GM18511 (cell line): ENCODE results near the gene KRTAP10-12.

Source experiments
- ATAC-seq: cut with Tn5 transposase; IDR thresholded peaks from one replicate; pipeline ENCODE4 v1.9.1; 2021; ENCODE audit warnings: mild to moderate bottlenecking, moderate library complexity; ENCODE audit not compliant: unreplicated experiment

Gene KRTAP10-12

GRCh38 chr21:44697811-44698734 lies 1.1 kb downstream of the KRTAP10-12 start:
- ATAC-seq = no peak

DNA sequence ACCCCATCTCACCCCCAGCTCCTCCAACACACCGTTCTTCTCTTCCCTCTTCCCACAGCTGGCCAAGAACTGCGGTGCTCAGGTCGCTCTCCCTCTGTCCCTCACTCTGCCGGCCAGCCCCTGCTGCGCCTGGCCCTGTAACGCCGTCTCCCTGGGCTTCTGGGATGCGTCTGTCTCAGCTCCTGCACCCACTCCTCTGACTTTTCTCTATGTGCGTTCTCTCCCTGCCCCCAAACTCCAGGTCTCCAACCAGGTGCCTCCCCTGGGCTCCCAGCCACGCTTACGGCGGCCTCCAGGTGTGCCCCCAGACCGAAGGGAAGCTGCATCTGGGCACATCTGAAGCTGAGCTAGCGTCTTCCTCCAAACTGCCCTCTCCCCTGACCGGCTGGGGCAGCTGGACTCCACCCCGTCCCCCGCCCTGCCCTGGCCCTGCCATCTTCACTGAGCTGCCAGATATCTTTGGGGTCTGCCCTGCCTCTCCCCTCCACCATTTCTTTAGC lies 2.6 kb downstream of the KRTAP10-12 start:
- no peak for ATAC-seq

- no peak for ATAC-seq
These were observed 3.4 kb downstream of the KRTAP10-12 start for GRCh38 chr21:44700101-44701022.

GRCh38 chr21:44701023-44701400 lies 4.0 kb downstream of the KRTAP10-12 start:
- no peak for ATAC-seq

GRCh38 chr21:44701541-44701940 lies 4.6 kb downstream of the KRTAP10-12 start:
- no peak for ATAC-seq

DNA sequence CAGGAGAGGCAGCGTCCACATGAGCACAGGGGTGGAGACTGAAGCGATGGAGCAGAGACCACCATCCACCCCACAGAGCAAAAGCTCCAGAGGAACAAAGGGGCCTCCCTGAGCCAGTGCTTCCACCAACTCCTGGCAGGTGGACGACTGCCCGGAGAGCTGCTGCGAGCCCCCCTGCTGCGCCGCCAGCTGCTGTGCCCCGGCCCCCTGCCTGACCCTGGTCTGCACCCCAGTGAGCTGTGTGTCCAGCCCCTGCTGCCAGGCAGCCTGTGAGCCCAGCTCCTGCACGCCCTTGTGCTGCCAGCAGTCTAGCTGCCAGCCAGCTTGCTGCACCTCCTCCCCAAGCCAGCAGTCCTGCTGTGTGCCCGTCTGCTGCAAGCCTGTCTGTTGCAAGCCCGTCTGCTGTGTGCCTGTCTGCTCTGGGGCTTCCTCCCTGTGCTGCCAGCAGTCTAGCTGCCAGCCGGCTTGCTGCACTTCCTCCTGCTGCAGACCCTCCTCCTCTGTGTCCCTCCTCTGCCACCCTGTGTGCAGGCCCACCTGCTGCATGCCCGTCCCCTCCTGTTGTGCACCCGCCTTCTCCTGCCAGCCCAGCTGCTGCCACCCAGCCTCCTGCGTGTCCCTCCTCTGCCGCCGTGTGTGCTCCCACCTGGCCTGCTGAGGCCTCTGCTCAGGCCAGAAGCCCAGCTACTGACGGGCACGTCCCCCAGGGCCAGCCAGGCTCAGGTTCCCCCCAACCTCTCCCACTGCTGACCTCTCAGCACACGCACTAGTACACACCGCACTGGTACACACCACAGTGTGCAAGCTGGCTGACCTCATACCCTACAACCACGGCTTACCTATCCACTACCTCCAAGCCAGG lies 5.4 kb downstream of the KRTAP10-12 start:
- ATAC-seq = no peak

- no peak for ATAC-seq
These were observed 6.2 kb downstream of the KRTAP10-12 start for GRCh38 chr21:44702973-44703730.

GRCh38 chr21:44703731-44704635 lies 7.0 kb downstream of the KRTAP10-12 start:
- no peak for ATAC-seq

GRCh38 chr21:44704636-44705001 lies 7.6 kb downstream of the KRTAP10-12 start:
- ATAC-seq = no peak

DNA sequence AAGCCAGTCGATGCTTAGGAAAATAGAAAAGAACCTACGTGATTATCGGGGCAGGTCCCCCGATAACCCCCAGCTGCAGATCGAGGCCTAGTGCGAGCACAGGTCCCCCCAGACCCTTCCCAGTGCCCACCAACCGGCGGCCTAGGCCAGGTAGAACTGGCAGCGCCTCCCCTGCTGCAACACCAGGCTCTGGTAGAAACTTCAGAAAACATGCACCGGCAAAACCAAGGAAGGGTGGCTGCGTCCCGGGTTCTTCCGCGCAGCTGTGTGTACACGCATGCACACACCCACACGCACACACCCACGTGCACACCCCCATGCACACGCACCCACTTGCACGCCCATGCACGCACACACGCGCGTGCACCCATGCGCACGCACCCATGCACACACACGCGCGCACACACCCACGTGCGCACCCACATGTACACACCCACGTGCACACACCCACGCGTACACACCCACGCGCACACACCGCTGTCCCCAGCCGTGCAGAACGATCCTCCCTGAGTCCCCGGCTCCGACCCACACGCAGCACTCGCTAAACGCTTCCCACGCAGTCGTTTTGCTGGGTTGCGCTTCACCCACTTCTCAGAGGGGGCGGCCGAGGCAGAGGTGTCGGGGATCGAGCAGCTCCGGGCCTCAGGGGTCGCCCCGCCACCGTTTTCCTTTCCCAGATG lies 9.2 kb downstream of the KRTAP10-12 start:
- no peak for ATAC-seq

DNA sequence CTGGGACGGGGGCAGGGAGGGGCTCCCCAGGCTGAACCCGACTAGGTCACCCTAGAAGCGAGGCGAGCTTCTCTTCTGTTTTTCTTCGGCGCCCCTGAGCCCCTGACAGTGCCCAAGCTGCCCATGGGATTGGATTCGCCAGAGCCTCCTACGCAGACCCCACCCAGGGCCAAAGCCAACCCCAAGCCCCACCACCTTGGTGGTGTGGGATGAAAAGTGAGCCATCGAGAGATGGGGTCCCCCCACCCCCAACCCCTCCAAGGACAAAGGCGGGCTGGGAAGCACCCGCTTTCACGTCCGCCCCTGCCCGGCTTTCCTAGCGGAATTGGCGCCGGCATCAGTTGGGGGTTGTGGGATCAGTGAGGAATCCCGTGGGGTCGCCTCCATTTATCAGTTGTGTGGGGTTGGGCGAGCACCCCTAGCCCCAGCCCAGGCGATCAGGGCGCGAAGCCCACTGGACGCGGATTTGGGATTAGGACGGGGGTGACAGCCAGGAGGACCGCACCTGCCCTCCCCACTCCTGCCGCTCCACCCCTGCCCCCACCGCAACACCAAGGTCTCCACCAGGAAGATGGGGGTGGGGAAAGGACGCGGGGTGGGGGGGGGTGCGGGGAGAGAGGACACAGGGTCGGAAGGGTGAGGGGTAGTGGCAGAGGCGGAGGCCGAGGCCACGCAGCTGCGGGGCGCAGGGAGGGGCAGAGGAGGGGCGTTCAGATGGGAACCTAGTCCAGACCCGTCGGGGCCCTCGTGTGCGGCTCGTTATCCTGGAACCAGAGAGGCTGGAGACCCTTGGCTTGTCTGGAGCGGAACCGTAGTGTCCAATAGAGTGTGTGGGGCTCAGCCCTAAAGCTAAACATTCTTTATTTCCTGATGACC lies 10.0 kb downstream of the KRTAP10-12 start:
- ATAC-seq = no peak

- no peak for ATAC-seq
These were observed 11.4 kb downstream of the KRTAP10-12 start for GRCh38 chr21:44708213-44708865.

DNA sequence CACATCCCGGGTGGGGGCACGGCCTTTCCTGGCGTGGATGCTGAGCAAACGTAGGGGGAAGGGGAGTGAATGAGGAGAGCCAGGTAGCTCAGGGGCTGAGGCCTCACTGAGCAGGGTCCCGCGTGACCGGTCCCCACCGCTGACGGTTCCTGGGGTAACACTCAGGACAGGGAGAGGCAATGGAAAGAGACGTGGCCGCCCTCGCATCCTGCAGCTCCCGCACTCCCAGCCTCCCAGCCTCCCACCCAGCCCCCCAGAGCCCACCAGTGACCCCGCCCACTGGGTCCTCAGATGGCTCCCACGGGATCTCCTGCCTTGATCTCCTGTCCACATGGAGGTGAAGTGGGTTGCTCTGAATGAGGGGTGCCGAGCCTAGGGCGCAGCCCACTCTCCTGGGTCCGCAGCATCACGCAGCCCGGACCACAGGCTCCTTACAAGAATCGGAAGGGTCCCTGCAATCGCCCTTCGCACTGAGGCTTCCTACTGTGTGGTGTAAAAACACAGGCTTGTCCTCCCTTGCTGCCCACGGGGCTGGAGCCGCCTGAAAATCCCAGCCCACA lies 12.0 kb downstream of the KRTAP10-12 start:
- ATAC-seq = no peak

- ATAC-seq = no peak
These were observed 12.7 kb downstream of the KRTAP10-12 start for GRCh38 chr21:44709426-44710293.

DNA sequence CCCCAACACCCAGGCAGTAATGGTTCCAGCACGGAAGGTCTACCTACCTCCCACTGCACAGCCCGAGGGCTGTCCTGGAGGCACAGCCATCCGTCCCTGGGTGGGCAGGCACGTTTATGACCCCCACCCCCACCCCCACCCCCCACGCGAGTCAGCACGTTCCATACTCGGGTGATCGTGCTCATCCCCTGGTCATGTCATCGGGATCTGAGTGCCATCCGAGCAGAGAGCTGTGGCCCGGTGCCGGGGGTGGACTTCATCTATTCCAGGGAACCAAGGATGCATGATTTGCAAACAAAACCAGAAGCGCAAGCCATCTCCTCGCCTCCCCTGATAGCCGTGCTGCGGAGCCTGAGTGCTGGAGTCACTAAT lies 13.3 kb downstream of the KRTAP10-12 start:
- no peak for ATAC-seq
